DMS153 treated with DMSO at 0.1 percent for 48 hours (cell line): ENCODE data around the gene HHIPL1.

Experiments used
- DNase-seq: peaks from one replicate; lab custom pipeline; 2025; ENCODE audit not compliant: unreplicated experiment; lab: John Stamatoyannopoulos, UW

HHIPL1 gene

DNA sequence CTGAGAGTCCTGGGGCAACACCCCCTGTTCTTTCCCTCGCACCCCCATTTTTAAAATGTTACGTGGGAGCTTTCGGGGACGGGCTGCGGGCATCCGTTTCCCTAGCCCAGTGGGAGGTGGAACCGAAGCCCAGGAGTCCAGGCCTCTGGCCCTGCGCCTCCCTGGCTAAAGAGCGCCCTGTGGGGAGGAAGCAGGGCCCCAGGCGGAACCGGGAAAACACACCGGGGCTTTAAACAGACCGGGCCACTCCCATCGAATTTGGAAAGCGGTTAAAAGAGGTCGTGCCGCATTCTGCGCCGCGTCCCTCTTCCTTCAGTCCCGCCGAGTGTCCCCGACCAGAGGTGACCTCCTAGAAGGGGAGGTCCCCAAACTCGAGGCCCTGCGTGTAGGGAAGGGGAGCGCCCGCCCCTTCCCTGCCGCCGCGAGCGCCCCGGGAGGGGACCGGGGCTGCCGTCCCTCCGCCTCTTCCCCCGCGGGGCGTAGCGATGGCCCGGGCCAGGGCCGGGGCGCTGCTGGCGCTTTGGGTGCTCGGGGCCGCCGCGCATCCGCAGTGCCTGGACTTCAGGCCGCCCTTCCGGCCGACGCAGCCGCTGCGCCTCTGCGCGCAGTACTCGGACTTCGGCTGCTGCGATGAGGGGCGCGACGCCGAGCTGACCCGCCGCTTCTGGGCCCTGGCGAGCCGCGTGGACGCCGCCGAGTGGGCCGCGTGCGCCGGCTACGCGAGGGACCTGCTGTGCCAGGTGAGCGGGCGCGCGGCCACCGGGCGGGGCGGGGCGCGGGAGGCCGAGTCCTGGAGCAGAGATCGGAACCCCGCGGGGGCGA lies at the start of gene HHIPL1:
Gene HHIPL1, plus strand, starts transcription at position 407 of the 822 bp plus-strand sequence. Its CDS starts 79 bp downstream, at position 486.
- DNase-seq: no peak

DNA sequence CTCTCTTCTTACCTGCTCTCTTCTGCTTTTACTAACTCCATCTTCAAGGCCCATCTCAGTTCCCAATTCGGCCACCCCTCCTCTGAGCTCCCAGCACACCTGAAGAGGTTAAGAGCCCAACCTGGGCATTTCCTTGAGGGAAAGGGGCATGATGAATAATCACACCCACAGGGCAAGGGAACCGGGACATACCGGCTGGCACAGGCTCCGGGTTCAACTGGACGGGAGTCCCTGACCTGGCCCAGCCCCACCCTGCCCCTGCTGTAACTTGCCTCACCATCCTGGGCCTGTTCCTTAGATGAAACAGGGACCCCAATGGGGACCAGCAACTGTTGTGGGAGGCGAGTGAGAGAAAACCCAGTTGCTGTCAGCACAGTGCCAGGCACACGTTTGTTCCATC lies 49.4 kb upstream of the HHIPL1 start:
- DNase-seq: no peak

DNA sequence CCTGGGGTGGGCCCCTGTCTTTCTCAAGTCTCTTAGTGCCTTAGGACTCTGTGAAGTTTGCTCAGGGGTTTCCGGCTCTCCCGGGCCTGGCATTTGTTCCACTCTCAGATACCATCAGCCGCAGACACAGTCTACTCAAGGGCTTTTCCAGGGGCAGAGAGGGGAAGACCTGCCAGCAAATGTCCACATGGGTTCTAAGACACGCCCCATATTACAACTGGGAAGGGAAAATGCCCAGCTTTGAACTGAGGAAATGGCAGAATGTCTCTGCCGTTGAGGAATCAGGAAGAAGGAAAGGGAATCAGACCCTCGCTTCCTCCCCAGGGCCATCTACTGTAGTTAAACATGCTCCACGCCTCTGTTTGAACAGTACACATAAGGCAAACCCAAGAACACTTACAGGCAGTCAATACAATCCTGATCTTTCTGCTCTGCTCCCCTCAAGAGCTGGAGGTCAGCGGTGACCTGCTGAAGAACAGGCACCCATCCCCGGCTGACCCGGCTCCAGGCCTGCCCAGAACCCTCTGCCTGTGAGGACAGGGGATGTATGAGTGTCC lies 48.8 kb upstream of the HHIPL1 start:
- no peak for DNase-seq

DNA sequence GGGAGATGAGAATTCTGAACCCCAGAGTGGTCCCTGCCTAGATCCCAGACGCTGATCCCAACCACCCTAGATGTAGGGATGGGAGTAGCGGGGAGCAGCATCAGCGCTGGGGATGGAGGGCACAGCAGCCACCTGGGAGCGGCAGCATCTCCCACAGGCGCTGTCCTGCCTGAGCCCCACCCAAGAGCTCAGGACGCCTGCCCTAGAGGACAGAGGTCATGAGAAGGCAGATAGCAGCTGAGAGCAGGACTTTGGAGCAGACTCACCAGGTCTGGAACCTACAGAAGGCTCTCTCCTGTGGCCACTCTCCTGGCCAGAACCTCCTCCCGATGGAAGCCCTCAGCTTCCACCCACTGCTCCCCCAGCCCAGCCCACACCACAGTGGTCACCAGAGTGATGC lies 48.2 kb upstream of the HHIPL1 start:
- no peak for DNase-seq

DNA sequence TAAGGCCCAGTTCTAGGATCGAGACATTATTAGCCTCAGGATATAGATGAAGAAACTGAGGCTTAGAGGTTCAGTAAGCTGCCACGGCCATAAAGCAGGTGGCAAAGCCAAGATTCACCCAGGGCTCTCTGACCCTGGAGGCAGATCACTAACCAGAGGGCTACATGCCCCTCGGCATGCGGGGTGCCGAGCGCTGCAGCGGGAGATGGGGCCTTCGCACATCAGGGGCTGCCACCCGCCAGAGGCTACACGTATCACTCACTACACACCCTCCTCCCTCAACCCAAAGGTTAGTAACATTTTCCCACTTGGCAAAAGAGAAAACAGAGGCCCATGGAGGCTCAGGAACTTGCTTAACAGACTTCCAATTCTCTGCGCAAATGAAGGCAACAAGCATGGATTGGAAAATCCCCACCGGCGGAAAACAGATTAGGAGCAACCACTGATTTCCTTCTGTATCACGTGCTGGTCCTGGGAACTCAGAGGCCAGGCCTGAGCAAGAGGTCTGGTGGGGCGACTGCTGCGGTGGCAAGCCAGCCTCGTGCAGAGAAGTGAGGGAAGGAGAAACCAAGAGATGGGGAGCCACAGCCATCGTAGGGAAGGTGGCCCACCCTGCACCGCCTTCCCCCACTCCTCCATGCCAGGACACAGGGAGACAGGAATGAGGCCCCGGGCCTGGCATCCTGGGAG lies 46.9 kb upstream of the HHIPL1 start:
- DNase-seq: no peak

DNA sequence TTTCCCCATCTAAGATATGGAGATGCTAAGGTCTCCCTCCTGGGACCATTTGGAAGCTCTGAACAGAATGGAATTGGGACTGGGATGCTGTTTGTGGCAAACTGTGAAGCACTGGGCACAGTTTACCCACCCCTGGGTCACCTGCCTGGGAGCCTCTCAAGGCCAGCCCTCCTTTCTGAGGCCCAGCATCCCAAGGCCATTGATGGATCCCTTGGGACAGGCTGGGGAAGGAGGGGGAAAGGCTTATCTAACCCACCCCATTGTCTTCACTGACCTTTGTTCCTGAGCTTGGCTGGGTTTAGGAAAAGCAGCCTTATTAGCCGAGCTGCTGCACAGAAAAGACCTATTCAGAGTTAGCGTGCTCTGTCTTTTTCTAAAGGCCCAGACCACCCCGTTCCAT lies 46.2 kb upstream of the HHIPL1 start:
- DNase-seq: no peak

DNA sequence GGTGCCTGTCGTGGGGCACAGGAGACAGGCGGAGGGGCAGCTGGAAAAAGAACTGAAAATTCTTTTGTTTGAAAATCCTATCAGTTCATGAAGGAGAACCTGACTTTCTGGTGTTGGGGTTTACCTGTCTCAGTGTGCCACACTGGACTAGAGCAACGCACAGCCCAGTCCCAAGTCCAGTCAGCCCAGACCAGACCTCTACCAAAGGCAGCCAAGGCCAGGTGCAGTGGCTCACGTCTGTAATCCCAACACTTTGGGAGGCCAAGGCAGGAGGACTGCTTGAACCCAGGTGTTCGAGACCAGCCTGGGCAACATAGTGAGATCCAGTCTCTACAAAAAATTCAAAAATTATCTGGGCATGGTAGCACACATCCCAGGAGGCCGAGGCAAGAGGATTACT lies 45.5 kb upstream of the HHIPL1 start:
- DNase-seq: no peak

DNA sequence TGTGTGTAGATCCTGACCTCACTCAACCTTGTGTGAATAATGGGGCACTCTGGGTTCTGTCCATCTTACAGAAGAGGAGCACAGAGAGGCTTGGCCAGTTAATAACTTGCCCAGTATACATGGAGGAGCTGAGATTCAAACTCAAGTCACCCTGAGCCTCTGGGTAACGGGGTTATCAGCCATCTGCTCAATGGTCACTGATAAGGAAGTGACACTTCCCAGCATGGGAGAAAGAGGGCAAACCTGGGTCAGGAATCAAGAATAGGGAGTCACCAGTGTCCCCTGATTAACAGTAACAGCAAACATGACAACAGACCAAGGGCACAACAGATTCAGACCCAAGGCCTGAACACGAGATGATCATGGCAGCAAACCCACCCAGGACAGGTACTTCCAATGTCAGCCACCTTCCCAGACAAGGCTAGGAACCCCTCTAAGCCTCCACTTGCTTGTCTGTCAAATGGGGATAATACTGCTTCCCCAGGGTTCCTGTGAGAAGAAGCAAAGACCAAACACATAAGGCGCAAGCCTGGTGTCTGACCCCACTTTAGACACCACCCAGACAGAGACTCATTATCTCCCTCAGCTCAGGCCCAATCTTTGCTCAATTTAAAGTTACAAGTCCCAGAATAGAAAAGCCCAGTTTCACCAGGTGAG lies 44.6 kb upstream of the HHIPL1 start:
- DNase-seq: no peak

DNA sequence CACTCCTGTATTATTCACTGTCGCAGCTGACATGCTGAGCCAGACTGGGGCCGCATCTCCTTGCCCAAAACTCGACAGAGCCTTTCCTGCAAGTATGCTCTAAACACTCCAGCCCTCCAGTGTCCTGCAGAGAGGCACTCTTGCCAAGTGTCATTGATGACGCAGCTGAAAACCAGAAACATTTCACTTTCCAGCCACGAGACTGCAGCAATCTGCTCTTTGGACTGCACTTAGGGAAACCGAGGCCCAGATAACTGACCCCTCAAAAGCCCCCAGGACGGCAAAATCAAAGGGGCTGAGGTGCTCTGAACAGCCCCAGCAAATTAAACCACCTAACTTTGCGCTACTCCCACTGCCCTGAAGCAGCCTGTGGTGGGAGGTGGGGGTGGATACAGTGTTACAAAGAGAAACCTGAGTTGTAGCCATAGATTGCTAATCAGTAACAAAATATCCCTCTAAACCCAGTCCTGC lies 43.5 kb upstream of the HHIPL1 start:
- no peak for DNase-seq

DNA sequence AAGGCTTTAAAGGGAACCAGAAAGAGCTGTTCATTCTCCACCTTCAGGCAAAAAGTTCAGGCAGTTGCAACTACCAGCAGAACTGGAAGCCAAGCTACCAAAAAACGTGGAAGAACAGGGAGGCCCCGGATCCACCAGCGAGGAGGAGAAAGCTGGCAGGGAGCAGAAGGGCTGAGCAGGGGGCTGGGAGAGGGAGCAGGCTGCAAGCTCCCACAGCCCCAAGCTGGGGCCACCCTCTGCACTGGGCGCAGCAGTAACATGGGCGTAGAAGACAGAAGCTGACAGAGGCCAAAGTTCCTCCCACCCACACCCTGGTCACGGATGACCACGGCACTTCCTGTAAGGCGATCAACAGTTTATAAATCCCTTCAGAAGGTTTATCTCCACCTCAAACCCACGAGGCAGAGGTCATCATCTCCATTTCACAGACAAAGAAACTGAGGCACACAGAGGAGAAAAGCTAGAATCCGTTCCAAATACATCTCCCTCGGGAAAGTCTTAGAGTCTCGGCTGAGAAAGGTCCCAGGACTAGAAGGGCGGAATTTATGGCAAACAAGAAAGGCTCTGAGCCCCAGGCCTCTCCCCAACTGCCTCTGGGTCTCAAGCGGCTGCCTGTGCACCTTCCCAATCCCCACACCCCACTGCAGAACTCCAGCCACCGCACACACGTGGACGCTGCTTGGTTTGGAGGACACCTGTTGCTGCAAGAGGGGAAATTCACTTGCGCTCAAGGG lies 42.7 kb upstream of the HHIPL1 start:
- DNase-seq: no peak

DNA sequence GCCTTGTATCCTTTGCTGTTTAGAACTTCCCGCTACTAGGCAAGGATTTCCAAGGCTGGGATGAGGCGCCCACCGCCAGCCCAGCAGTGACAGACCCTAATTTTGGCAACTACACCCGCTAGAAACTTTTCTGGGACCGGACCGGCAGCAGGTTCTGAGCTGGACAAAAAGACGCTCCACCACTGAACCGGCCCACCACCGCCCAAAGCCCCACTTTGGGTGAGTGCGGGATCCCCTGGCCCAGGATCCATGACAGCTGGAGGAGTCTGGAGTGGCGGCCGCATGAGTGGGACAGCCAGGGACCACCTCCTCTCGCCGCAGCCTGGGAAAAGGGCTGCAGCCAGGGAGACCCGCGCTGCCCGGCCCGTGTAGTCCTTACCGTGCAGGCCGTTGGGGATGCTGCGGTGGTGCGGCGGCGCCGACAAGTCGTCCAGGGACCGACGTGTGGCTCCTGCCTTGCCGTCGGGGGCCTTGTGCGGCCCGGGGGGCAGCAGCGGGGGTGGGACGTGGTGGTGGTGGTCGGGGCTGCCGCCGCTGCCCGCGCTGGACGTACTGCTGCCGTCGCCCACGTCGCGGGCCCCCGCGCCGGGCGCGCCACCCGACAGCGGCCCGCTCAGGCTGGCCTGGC lies 42.0 kb upstream of the HHIPL1 start:
- no peak for DNase-seq

DNA sequence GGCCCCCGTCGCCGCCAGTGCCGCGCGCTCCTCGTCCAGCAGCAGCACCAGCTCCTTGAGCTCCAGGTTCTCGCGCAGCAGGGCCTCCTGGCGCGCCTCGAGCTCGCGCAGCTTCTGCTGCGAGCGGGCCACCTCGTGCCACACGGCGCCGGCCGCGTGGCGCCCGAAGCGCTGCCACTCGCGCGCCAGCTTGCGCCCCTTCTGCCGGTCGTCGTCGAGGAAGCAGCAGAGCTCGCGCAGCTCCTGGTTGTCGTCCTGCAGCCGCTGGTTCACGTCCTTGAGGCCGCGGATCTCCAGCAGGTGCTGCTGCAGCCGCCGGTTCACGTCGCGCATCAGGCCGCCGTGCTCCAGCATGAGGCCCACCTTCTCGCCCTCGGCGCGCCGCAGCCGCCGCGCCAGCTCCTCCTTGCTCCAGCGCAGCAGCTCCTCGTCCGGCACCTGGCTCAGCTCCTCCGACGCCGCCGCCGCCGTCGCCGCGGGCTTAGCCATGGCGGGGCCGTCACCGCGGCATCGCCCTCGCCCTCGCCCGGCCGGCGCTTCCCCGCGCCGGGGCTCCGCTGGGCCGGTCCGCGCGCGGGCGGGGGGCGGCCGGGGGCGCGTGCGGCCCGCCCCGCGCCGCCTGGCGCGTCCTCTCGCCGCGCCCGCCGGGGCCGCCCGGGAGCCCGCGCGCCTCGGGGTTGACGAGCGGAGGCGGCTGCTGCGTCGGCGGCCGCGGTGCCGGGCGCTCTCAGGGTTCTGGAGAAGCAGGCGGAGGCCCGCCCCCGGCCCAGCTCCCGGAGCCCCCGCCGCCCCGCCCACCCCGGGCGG lies 41.3 kb upstream of the HHIPL1 start, which contains the start of gene CCDC85C:
Gene CCDC85C, minus strand, starts transcription at position 737 of the 807 bp plus-strand sequence. Its CDS starts 248 bp downstream, at position 489.
- DNase-seq: no peak

DNA sequence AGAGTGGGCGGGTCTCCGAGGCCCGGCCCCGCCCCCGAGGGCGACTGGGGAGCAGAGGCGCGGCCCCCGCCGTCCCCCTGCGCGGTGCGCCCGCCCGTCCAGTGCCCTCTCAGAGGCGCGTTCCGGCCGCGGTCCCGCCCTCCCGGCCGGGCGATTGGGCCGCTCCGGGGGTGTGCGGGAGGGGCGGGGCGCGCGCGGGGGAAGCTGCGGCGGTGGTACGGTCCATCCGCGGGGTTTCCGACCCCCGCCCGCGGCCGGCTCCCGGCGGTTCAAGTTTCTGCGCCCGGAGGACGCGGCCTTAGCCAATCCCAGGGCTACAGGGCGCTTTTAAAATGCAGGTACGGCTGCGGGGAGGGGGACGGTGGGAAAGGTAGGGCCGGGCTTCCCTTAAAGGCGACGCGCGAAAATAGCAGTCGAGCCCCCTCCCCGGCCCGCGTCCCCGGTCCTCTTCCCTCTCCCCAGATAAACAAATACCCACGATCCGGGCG lies 40.6 kb upstream of the HHIPL1 start:
- DNase-seq: peak; percentile 36

DNA sequence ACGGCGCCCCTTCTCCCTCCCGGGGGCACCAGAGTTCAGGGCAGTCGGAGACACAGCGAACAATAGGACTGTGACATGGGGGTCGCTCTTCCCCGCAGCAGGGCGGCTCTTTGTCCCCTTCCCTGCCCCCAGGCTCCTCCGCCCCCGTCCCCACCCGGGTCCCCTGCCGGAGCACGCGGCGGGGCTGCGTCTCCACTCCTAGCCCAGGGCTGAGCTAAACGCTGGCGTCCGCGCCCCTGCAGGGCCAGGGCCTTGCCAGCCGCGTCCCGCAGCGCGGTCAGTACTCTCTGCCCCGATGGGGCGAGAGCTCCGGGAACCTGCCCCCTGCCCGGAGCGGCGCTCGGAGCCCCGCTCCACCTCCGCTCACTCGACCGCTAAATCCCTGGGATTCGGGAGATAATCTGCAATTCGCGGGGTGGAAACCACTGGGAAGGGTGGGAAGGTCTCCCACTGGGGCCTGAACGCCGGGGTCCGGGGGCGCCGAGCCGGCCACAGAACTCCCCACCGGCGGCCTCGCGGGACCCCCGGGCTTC lies 40.1 kb upstream of the HHIPL1 start:
- DNase-seq: no peak

DNA sequence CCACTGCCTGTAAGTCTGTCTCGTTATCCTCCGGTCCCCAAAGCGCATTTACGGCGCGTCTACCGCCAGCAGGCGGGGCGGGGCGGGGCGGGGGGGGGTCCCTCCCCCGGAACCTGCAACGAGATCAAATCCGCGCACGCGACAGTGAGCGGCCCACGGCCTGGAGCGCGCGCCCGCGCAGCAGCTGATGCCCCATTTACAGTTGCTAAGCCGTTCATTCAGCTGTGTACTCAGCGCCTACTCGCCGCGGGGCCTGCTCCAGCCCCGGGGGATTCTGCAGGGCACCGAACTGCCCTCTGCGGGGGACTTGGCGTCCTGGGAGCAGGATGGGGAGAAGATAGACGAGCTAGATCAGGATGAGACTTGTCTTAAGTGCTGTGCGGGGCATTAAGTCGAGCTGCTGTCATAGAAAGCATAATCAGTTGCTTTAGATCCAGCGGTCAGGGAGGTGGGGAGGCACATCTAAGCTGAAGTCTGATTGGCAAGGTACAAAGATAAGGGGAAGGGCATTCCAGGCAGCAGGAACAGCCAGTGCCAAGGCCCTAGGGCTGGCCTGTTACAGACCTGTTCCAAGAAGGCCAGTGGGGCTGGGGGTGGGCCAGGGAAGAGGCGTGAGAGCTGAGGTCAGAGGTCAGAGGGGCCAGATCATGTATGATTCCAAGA lies 39.5 kb upstream of the HHIPL1 start:
- DNase-seq: no peak

DNA sequence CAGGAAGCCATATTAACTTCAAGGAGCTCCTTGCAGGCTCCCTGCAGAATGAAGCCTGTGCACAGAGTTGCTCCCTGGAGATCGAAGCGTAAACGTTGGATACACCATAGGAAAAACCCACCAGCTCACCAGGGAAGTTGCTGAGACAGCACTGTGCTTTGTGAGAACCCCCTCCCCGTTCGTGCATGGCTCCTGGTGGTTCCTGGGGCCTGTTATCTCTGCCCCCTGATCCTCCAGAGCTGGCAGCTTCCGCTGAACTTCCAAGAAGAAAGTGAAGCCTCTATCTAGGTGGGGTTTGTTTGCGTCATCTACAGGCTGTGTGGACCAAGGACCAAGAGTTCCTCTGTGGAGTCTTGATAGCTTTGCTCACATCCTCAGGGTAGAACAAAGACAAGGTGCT lies 38.6 kb upstream of the HHIPL1 start:
- DNase-seq: no peak

DNA sequence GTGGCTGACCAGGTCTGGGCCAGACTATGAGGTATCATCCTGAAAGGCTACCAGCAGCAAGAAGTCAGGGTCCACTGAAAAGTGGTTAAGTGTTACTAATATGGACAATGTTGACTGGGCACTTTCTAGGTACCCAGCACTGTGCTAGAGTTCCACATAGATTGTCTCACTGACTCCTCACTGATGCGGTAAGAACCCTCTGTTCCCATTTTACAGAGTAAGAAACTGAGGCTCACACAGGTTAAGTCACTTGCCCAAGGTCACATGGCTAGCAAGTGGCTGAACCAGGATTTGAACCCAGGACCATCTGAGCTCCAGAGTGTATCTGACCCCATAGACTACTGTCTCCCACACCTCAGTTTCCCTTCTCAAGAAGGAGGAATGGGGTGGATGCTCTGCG lies 36.3 kb upstream of the HHIPL1 start:
- DNase-seq: no peak
